NB4 (cell line): ENCODE measurements around the gene LMOD1.

Experiments
- MYC ChIP-seq: IDR thresholded peaks from 2 replicates; pipeline ENCODE4 v1.6.1; 2011; ENCODE audit warnings: low read depth, low read length
- POLR2A ChIP-seq: IDR thresholded peaks from 2 replicates; pipeline ENCODE4 v1.6.1; 2011; ENCODE audit warnings: mild to moderate bottlenecking; ENCODE audit not compliant: insufficient read length; ENCODE audit errors: extremely low read depth
- TF ChIP-seq, protein P1 (sequence below): IDR thresholded peaks from one replicate; pipeline ENCODE4 v1.5.1; 2012; ENCODE audit warnings: low read depth, low read length

DNA sequence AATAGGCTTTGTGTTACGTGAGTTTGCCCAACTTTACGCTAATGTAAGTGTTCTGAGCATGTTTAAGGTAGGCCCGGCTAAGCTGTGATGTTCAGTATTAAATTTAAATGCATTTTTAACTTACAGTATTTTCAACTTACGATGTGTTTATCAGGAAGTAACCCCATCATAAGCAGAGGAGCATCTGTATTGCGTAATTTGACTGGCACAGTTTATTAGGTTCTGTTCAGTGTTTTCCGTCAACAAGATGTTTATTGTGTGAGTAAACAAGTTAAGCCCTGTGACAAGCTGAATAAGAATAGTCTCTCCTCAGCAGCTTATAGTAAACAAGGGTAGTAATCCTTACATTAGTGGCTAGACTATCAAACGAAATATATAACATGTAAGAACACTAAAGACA lies 84.9 kb downstream of the LMOD1 start:
- TF ChIP-seq, protein P1, sequence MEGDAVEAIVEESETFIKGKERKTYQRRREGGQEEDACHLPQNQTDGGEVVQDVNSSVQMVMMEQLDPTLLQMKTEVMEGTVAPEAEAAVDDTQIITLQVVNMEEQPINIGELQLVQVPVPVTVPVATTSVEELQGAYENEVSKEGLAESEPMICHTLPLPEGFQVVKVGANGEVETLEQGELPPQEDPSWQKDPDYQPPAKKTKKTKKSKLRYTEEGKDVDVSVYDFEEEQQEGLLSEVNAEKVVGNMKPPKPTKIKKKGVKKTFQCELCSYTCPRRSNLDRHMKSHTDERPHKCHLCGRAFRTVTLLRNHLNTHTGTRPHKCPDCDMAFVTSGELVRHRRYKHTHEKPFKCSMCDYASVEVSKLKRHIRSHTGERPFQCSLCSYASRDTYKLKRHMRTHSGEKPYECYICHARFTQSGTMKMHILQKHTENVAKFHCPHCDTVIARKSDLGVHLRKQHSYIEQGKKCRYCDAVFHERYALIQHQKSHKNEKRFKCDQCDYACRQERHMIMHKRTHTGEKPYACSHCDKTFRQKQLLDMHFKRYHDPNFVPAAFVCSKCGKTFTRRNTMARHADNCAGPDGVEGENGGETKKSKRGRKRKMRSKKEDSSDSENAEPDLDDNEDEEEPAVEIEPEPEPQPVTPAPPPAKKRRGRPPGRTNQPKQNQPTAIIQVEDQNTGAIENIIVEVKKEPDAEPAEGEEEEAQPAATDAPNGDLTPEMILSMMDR, result no peak
- no peak for TF ChIP-seq MYC
- no peak for TF ChIP-seq POLR2A
